ENCODE measurements around the gene PCDHGC4.
A peak's percentile ranks its signal among the peaks of the same experiment; 100 is the strongest.

Gene PCDHGC4

DNA sequence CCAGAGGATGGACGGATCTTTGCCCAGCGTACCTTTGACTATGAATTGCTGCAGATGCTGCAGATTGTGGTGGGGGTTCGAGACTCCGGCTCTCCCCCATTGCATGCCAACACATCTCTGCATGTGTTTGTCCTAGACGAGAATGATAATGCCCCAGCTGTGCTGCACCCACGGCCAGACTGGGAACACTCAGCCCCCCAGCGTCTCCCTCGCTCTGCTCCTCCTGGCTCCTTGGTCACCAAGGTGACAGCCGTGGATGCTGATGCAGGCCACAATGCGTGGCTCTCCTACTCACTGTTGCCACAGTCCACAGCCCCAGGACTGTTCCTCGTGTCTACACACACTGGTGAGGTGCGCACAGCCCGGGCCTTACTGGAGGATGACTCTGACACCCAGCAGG, 5.9 kb downstream of the PCDHGC4 start:
- DNase-seq: no peak

DNA sequence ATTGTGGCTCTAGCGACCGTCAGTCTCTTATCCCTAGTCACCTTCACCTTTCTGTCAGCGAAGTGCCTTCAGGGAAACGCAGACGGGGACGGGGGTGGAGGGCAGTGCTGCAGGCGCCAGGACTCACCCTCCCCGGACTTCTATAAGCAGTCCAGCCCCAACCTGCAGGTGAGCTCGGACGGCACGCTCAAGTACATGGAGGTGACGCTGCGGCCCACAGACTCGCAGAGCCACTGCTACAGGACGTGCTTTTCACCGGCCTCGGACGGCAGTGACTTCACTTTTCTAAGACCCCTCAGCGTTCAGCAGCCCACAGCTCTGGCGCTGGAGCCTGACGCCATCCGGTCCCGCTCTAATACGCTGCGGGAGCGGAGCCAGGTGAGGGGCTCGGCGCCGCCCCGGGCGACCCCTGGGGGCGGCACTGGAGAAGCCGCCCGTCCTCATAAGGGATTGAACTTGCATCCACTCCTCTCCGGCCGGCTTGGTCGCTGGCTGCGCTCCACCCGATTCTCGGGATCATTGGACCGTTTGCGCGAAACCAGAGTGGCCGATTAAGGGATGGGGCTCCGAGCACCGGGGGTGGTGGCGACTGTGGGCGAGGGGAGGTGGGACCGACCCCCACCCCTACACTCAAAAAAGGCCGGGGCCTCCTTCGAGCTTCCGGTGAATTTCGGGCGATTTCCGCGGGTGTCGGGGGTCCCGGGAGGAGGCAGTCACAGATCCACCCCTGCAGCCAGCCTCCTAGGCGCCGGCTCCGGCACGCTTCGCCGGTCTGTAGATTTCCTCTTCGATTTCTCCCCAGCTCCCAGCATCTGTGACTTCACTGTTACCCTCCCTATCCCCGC, 6.7 kb downstream of the PCDHGC4 start:
- DNase-seq: no peak

DNA sequence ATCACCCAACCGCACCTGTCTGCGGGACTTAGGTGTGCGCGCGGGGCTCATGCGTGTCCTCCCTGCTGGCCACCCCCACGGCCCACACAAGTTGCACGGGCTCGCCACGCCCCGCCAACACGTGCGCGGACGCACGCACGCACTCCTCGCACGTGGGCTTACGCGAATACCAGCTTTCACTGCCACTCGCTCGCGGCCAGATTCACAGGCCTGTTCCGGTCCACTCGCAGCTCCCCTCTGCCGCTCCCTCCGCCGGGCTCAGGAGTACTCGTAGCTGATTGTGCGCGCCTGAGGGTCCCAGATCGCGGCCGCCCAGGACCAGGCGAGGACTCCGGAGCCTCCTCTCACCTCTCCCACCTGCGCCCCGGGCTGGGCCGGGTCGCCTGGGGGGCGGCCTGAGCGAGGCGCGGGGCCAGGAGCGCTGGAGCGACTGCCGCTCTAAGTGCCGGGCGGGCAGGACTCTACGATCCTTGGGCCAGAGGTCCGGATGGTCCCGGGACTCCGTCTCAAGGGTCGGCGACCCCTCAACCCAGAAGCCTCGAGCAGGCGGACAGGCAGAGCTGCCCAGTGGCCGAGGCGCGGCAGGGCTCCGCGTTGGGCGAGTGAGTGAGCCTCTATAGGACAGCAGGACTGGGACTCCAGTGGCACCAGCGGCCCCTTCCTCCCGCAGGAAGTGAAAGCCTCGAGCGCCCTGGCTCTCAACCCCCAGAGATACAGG, 7.5 kb downstream of the PCDHGC4 start:
- no peak for DNase-seq

DNA sequence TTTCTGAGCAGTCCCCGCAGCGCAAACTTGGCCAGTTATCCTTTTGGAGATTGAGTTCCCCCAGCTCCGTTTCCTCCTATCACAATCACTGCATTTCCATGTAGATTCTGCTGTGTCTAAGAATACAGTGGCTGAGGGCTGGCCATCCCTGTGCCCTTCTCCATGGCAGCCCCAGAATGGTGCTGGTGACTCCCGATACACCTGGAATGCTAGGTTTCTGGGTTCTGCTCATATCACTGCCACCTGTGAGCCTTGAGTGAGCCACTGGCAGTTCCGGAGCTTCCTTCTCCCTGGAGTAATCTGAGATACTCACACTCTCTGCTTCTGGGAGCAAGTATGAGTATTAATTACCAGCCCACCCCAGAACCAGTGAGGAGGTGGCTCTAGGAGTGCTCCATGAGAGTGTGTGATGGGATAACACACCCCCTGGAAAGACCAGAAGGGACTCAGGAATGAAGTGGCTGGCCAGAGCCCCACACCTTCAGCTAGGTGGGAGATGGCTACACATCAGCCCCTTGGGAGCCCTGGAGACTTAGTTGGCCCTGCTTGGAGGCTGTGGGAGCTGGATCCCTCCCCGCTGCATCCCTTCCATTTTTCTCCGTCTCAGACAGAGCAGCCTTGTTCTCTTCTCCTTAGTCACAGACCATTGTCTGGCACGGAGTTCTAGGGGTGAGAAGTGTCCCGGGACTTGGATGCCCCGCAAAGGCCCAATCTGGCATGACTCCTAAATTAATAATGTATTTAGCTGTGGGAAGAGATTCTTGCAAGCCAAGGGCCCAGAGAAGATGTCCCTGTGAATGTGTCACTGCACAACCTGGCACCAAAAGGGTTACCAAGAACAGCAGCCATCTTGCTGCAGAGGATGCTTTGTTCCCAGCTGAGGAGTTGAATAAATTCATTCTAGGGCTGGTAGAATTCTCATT, 8.9 kb downstream of the PCDHGC4 start:
- no peak for DNase-seq

DNA sequence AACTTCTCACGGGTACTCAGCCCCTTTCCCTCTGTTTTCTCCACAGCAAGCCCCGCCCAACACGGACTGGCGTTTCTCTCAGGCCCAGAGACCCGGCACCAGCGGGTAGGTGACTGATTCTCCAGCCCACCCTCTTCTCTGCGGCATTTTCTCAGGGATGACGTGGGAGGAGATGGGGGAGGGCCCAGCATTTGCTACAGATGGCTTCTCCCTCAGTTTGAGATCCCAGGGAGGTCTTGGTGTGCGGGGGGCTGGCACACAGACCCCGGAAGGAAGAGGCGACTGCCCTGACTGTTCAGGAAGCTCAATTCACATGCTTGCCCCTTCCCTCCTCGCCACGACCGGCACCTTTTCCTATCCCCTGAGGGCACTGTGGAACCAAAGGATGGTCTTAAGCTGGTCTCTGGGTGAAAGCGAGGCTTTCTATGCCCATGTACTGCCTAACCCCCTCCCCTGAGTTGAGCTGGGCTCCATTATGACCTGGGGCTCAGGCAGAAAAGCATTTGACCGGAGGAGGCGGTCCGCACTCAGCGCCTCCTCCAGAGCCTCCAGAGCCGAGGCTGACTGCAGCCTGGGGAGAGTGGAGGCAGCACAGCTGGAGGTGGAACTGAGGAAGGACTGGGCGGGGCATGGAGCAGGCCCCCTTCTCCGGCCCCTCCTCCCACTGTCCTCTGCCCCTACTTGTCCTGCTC, 10.1 kb downstream of the PCDHGC4 start:
- no peak for DNase-seq

DNA sequence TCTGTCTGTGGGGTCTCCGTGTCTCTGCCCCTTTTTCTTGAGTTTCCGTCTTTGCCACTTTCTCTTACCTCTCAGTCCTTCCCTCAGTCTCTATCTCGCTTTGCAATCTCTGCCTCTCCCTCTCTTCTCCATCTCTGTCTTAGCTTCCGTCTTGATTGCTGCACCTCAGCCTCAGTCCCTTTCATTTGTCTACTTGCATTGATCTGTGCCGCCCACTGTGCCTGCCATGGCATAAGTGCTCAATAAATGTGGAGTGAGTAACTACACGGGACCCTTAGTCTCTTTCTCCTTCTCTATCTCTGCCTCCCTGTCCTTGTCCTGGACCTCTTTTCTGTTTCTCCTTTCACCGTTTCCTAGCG, 10.6 kb downstream of the PCDHGC4 start:
- DNase-seq: no peak

DNA sequence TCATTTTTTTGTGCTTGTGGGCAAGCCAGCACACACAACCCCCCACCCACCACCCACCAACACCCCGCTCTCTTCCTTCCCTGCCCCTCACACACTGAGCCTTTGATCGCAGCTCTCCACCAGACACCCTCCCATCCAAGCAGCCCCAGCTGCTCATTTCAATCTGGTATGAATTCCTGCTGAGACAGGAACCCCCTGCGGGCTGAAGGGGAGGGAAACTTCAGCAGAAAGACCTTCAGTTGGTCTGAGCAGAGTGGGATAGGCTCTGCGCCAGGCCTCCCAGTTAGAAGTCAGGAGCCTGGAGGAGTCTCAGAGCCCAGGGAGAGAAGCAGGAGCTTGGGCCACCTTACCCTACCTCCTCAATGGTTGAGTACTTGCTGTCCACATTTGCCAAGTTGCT, 11.2 kb downstream of the PCDHGC4 start:
- DNase-seq: no peak

DNA sequence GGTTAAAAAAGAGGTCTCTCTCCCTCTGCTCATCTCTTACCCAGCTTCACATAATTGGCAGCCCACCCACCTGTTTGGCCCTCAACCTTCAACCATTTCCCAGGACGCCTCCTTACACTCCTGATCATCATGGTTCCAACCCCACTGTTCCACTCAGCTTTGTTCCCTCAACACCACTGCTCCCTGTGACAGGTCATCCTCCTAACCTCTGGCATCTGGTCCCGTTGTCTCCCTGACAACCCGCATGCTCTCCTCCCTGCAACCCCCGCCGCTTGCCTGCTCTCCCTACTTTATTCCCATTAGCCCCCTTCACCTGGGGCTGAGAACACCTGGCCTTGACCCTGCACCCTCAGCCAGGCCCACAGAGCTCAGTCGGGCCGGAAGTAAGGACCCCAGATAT, 16.9 kb downstream of the PCDHGC4 start:
- no peak for DNase-seq

DNA sequence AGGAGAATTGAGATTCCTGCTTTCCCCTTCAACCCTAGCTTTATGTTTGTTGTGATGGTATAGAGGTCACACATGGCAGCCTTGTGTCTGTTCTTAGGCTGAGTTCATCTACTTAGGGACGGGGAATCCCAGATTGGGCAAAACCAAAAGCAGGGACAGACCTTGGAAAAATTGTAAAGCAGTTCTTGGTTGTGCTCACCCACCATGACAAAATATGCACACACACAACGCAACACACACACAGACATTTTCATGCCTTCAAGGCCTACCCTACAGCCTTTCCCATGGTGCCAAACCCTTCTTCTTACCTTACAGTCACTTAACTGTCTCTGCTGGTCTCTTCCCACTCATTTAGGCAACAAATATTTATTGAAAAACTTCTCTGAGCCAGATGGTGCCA, 18.9 kb downstream of the PCDHGC4 start:
- no peak for DNase-seq

DNA sequence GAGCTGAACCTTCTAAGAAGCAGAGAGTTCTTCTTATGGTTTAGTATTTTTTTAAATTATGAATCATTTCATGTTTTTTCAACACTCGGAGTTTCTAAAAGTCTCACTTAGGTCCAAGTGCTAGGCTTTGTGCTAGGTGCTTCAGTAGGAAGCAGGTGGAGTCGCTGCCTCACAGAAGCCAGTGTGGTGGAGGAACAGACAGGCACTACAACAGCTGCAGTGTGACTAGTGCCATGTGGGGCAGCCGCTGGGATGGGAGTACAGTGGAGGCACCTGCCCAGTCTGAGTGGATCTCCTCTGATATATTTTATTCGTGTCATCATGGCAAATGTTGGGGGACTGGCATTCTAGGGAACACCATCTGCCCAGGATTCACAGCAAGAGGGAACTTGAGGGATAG, 19.4 kb downstream of the PCDHGC4 start:
- no peak for DNase-seq

DNA sequence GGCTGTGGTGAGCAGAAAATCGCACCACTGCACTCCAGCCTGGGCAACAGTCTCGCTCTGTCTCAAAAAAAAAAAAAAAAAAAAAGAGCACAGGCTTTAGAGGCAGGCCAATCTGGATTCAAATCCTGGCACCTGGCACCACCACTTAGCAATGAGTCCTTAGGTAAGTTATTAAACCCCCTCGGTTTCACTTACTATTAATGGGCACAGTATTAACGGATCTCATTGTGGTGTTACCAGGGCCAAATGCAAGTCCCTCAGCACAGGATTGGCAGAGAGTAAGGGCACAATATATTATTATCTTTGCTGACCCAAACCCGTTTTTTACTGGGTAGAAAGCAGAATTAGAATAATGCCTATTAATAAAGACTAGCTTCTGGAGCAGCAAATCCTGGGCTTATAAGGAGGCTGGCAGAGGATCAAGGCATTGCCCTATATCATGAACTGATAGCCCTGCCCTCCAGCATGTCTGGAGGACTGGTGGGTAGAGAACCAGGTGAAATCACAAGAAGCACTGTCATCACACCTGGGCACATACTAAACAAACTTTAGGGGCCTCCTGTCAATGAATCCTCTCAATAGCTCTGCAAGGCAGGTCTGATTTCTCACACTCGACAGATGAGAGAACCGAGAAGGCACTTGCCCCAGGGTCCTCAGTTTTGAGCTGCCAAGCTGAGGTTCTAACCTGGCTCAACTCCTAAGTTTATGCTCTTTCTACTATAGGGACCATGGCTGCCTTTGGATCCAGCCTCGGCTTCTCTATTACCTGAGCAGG, 21.7 kb downstream of the PCDHGC4 start:
- no peak for DNase-seq

DNA sequence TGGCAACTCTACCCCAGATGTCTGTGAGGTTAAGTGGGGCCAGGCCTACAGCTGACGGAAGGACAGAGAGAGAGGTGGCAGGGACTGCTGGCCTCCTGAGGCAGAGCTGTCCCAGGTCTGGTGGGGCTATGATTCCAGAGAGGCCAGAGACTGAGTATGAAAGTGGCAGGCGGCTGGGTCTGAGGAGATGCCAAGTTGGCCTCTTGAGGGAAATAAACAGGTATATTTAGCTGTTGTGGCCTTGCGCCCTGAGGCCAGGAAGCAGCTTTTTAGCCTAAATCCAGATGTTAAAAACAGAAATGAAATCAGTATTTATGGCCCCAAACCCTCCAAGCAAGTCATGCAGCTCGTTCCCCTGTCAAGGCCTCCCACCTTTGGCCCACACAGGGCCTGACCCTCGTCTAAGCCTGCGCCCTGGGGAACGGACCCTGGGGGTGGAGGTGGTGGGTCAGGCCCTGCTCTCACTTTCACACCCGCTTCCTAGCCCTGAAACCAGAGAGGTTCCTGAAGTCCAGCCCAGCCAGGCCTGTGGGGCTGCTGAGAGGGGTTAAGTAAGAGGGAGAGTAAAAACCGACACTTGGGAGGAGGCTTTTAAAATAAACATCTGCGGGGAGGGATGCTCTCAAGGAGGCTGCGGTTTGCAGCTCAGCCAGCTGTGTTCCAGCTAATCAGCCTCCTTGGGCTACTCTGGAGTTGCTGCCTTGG, 22.7 kb downstream of the PCDHGC4 start:
- DNase-seq: no peak

DNA sequence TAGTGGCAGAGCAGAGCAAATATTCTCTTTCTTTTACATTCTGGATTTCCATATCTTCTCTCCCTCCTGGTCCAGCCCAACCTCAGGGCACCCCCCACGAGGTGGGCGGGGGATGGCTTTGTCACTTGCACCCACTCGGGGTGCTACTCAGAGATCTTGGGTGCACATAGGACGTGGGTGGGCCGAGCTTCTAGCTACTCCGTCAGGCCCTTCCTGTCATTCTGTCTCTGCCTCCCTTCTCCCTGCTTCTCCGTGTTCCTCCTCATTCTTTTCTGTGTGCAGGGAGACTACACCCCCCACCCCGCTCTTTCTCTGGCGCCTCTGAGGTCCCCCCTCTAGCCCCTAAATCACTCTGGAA, 23.6 kb downstream of the PCDHGC4 start:
- DNase-seq: no peak

DNA sequence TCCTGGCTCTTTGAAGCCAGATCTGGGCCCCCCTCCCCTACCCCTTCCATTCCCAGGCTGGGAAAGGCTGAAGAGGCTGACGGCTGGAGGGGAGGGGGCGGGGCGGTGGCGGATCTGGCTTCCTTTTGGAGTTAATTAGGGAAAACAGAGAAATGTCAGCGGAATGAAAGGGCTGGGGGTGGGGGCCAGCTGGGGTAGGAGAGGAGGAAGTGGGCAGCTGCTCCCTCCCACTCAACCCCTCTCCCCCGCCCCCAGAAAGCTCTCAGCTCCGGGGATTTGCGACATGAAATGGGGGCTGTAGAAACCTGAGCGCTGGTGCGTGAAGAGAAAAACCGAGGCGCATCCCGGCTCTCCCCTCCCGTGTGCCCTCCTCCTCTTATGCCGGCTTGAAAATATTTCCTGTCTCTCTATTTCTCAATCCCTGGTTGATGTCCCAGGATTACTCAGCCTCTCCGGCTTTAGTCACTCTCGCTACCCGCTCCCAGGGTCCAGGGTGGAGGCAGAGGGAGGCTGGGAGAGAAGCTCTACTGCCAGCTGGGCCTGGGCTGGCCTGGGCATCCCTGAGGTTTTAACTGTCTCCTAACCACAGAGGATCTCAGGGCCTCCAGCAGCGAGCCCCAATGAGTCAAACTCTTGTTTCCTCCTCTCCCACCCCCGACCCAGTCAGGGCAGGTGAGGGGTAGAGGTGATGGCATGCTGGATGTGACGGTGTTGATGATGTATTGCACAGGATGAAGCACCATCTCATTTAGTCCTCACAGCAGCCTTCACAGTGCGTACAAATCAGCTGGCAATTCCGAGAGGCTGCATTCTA, 24.2 kb downstream of the PCDHGC4 start:
- peak; percentile 31 to 40 for DNase-seq

DNA sequence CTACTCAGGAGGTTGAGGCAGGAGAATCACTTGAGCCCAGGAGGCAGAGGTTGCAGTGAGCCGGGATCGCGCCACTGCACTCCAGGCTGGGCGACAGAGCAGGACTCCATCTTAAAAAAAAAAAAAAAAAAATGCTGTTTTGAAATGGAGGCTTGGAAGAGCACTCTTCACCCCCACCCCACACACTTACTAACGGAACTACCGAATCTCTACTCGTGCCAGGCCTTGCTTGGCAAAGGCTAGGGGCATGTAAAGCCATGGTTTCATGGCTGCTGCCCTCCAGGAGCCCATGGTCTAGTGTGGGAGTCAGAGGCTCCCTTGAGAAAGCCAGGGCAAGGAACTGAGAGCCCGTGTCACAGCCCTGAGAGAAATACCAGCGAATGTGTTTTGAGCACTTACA, 25.3 kb downstream of the PCDHGC4 start:
- no peak for DNase-seq

DNA sequence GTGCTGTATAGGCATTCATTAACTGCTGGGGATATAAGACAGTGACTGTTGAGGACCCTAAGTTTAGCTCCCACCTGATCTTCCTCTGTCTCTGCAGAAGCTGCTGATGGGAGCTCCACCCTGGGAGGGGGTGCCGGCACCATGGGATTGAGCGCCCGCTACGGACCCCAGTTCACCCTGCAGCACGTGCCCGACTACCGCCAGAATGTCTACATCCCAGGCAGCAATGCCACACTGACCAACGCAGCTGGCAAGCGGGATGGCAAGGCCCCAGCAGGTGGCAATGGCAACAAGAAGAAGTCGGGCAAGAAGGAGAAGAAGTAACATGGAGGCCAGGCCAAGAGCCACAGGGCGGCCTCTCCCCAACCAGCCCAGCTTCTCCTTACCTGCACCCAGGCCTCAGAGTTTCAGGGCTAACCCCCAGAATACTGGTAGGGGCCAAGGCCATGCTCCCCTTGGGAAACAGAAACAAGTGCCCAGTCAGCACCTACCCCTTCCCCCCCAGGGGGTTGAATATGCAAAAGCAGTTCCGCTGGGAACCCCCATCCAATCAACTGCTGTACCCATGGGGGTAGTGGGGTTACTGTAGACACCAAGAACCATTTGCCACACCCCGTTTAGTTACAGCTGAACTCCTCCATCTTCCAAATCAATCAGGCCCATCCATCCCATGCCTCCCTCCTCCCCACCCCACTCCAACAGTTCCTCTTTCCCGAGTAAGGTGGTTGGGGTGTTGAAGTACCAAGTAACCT, 26.2 kb downstream of the PCDHGC4 start:
- no peak for DNase-seq

DNA sequence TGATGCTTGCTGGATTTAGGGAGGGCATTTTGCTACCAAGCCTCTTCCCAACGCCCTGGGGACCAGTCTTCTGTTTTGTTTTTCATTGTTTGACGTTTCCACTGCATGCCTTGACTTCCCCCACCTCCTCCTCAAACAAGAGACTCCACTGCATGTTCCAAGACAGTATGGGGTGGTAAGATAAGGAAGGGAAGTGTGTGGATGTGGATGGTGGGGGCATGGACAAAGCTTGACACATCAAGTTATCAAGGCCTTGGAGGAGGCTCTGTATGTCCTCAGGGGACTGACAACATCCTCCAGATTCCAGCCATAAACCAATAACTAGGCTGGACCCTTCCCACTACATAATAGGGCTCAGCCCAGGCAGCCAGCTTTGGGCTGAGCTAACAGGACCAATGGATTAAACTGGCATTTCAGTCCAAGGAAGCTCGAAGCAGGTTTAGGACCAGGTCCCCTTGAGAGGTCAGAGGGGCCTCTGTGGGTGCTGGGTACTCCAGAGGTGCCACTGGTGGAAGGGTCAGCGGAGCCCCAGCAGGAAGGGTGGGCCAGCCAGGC, 27.0 kb downstream of the PCDHGC4 start:
- no peak for DNase-seq

DNA sequence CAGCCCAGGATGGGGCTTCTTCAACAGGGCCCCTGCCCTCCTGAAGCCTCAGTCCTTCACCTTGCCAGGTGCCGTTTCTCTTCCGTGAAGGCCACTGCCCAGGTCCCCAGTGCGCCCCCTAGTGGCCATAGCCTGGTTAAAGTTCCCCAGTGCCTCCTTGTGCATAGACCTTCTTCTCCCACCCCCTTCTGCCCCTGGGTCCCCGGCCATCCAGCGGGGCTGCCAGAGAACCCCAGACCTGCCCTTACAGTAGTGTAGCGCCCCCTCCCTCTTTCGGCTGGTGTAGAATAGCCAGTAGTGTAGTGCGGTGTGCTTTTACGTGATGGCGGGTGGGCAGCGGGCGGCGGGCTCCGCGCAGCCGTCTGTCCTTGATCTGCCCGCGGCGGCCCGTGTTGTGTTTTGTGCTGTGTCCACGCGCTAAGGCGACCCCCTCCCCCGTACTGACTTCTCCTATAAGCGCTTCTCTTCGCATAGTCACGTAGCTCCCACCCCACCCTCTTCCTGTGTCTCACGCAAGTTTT, 27.6 kb downstream of the PCDHGC4 start:
- DNase-seq: peak; percentile 48 to 51
